GM12878 (cell line): Measurements from ENCODE around the gene AGBL4. TPM values are rescaled to one million over a fixed set of nuclear protein-coding genes. Genes with fewer than 3 reads are reported as not detected.

ENCODE experiments used
- ATAC-seq: fragments of 200-7000 bp; cut with Tn5 transposase; 3 replicates; pipeline ENCODE4 v1.9.1; 2020; ENCODE audit warnings: mild to moderate bottlenecking, moderate library complexity
- BruUV-seq: library from RNA; stranded (reverse); fragments of 400-500 nt; replicated peaks from 2 replicates; lab custom pipeline; 2021; lab: Mats Ljungman, UMichigan
- CTCF ChIA-PET: fragments of 300-600 bp; sonication (Branson Sonifier 250); formaldehyde crosslinking; extraction: SDS; loops from one replicate; lab custom pipeline; 2021; ENCODE audit warnings: inconsistent platforms; lab: Yijun Ruan, JAX
- POLR2A ChIA-PET: fragments of 350-600 bp; formaldehyde crosslinking; extraction: SDS; loops from one replicate; lab custom pipeline; 2021; ENCODE audit warnings: inconsistent platforms; lab: Charles Lee
- RAD21 ChIA-PET: fragments of 300-600 bp; sonication (Branson Sonifier 250); formaldehyde crosslinking; loops from one replicate; lab custom pipeline; 2023; ENCODE audit warnings: antibody characterized with exemption; ENCODE audit not compliant: unreplicated experiment; lab: Charles Lee
- SMC1A ChIA-PET: fragments of 300-600 bp; sonication (Branson Sonifier 250); formaldehyde crosslinking; loops from one replicate; lab custom pipeline; 2023; ENCODE audit not compliant: unreplicated experiment, uncharacterized antibody; lab: Charles Lee
- DNase-seq: peaks from one replicate; pipeline ENCODE4 v3.0.0-alpha.2; 2011; ENCODE audit warnings: low read depth, low spot score
- FAIRE-seq: peaks from 3 replicates; lab custom pipeline; 2011; peaks lifted over from hg19 to GRCh38; lab: Jason Lieb, UNC
- H2AFZ ChIP-seq: 2 replicates; pipeline ENCODE4 v1.6.0; 2011; ENCODE audit warnings: low read depth, low read length, control low read depth; ENCODE audit not compliant: control insufficient read depth
- H3K27ac ChIP-seq: 2 replicates; pipeline ENCODE4 v1.5.1; 2011; ENCODE audit warnings: control low read depth; ENCODE audit not compliant: control insufficient read depth, insufficient read depth
- H3K27me3 ChIP-seq, 2 experiments: replicated peaks in 1 of 2; 2 replicates each; pipeline versions ENCODE4 v1.6.0 to v1.6.1; 2011; ENCODE audit warnings: low read length in 1 of 2; ENCODE audit not compliant: control insufficient read depth in 2 of 2, insufficient read depth in 2 of 2
- H3K36me3 ChIP-seq, 2 experiments: 2 replicates each; pipeline ENCODE4 v1.5.1; 2011; ENCODE audit warnings: low read length in 1 of 2; ENCODE audit not compliant: control insufficient read depth in 2 of 2, insufficient read depth in 2 of 2
- H3K4me1 ChIP-seq: 2 replicates; pipeline ENCODE4 v1.6.1; 2011; ENCODE audit warnings: mild to moderate bottlenecking, low read length, moderate library complexity, mixed read lengths; ENCODE audit not compliant: control insufficient read depth, insufficient read depth
- H3K4me2 ChIP-seq: 2 replicates; pipeline ENCODE4 v1.6.0; 2011; ENCODE audit warnings: control low read depth; ENCODE audit not compliant: control insufficient read depth, insufficient read depth
- H3K4me3 ChIP-seq: fragments of 200-600 bp; sonication (generic); 2 replicates; pipeline ENCODE4 v1.5.1; 2016
- H3K79me2 ChIP-seq: 2 replicates; pipeline ENCODE4 v1.6.0; 2011; ENCODE audit warnings: low read length; ENCODE audit not compliant: control insufficient read depth, insufficient read depth
- H3K9ac ChIP-seq: 2 replicates; pipeline ENCODE4 v1.8.0; 2011; ENCODE audit warnings: low read length, control low read depth, mixed read lengths; ENCODE audit not compliant: control insufficient read depth, insufficient read depth
- H3K9me3 ChIP-seq: replicated peaks from 3 replicates; pipeline ENCODE4 v1.5.1; 2011; ENCODE audit warnings: mild to moderate bottlenecking, low read length; ENCODE audit not compliant: control insufficient read depth, insufficient read depth
- H4K20me1 ChIP-seq: 2 replicates; pipeline ENCODE4 v1.6.0; 2011; ENCODE audit not compliant: control insufficient read depth, insufficient read depth
- ASH2L ChIP-seq: fragments of 300-600, 200-600 bp; sonication (generic); IDR thresholded peaks from 2 replicates; pipeline ENCODE4 v1.6.1; 2017; ENCODE audit warnings: low read depth, mild to moderate bottlenecking, borderline replicate concordance
- ATF3 ChIP-seq: IDR thresholded peaks from 2 replicates; pipeline ENCODE4 v1.6.1; 2011; ENCODE audit warnings: low read depth, mild to moderate bottlenecking, low read length, moderate library complexity, borderline replicate concordance; ENCODE audit errors: extremely low read depth
- BCL11A ChIP-seq: IDR thresholded peaks from 2 replicates; pipeline ENCODE4 v1.6.1; 2011; ENCODE audit warnings: low read depth, low read length
- CREM ChIP-seq: IDR thresholded peaks from 2 replicates; pipeline ENCODE4 v1.6.1; 2014; ENCODE audit warnings: antibody characterized with exemption, low read depth
- FOXM1 ChIP-seq: IDR thresholded peaks from 2 replicates; pipeline ENCODE4 v1.6.1; 2012; ENCODE audit warnings: low read depth, mild to moderate bottlenecking, inconsistent platforms, low read length, moderate library complexity
- HCFC1 ChIP-seq: fragments of 150-350 bp; IDR thresholded peaks from 2 replicates; pipeline ENCODE4 v1.6.1; 2014; ENCODE audit warnings: low read length
- HDAC6 ChIP-seq: fragments of 200-600 bp; sonication (generic); IDR thresholded peaks from one replicate; pipeline ENCODE4 v1.8.0; 2017; ENCODE audit warnings: antibody characterized with exemption; ENCODE audit not compliant: unreplicated experiment
- HDGF ChIP-seq: fragments of 450-650 bp; IDR thresholded peaks from 2 replicates; pipeline ENCODE4 v1.6.1; 2016; ENCODE audit warnings: antibody characterized with exemption
- JUNB ChIP-seq: IDR thresholded peaks from 2 replicates; pipeline ENCODE4 v1.6.1; 2016; ENCODE audit warnings: antibody characterized with exemption, mild to moderate bottlenecking
- PML ChIP-seq: IDR thresholded peaks from 2 replicates; pipeline ENCODE4 v1.6.1; 2012; ENCODE audit warnings: low read length, inconsistent platforms
- RB1 ChIP-seq: fragments of 450-650 bp; formaldehyde crosslinking; IDR thresholded peaks from 2 replicates; pipeline ENCODE4 v1.6.1; 2017; ENCODE audit warnings: mild to moderate bottlenecking, borderline replicate concordance
- SRF ChIP-seq, 2 experiments: IDR thresholded peaks; 2 replicates each; pipeline ENCODE4 v1.6.1; 2011; ENCODE audit warnings: low read depth in 2 of 2, low read length in 2 of 2, mild to moderate bottlenecking in 1 of 2, moderate library complexity in 1 of 2
- STAT3 ChIP-seq: IDR thresholded peaks from 2 replicates; pipeline ENCODE4 v1.6.1; 2011; ENCODE audit warnings: low read depth, low read length, improper control_type of control experiment
- SUZ12 ChIP-seq: fragments of 200-600 bp; sonication (generic); IDR thresholded peaks from one replicate; pipeline ENCODE4 v1.6.1; 2018; ENCODE audit warnings: antibody characterized with exemption, mild to moderate bottlenecking; ENCODE audit not compliant: unreplicated experiment
- TARDBP ChIP-seq: IDR thresholded peaks from 2 replicates; pipeline ENCODE4 v1.6.1; 2016; ENCODE audit warnings: borderline replicate concordance
- USF2 ChIP-seq: IDR thresholded peaks from 2 replicates; pipeline ENCODE4 v1.6.1; 2011; ENCODE audit warnings: low read depth, low read length, improper control_type of control experiment, borderline replicate concordance
- ZBTB40 ChIP-seq: fragments of 450-650 bp; IDR thresholded peaks from 2 replicates; pipeline ENCODE4 v1.6.1; 2016; ENCODE audit warnings: mild to moderate bottlenecking, moderate library complexity, borderline replicate concordance
- WGBS: methylation state at CpG from one replicate; pipeline ENCODE4 v1.1.6; 2016; ENCODE audit warnings: low lambda C conversion rate; ENCODE audit not compliant: insufficient replicate concordance, insufficient coverage; ENCODE audit errors: missing lambda C conversion rate; 5-methylcytosine and 5-hydroxymethylcytosine counted together
- in situ Hi-C: fragments of 300-500 bp; cut with MboI; formaldehyde crosslinking; loops from 9 replicates; pipeline ENCODE4 v1.14.3; 2018; ENCODE audit warnings: mixed read lengths
- intact Hi-C: fragments of 100-400 bp; cut with micrococcal nuclease; formaldehyde crosslinking; loops from one replicate; pipeline ENCODE4 v1.14.2; 2022; ENCODE audit not compliant: unreplicated experiment
- polyA plus RNA-seq, 11 experiments: library from polyadenylated mRNA; depleted of rRNA in 4 of 11; unstranded in 6 of 11; stranded (reverse) in 5 of 11; fragments of >200 nt; fragmentation: Nextera tagmentation in 4 of 11; fragmentation: Illumina TruSeq in 1 of 11; extraction: Ambion mirVana in 4 of 11; extraction: Trizol in 1 of 11; gene quantifications; 1 replicate in 1 of 11; 2 replicates in 10 of 11; pipeline versions ENCODE4 v1.2.1 to v1.2.3, GENCODE V29; 2011 to 2016; ENCODE audit warnings: inconsistent platforms in 2 of 11, missing spikeins in 2 of 11, low read depth in 1 of 11
- total RNA-seq, 4 experiments: library from RNA; depleted of rRNA in 3 of 4; stranded (reverse); fragments of >200 nt in 3 of 4; fragmentation: Illumina TruSeq in 1 of 4; extraction: Trizol in 1 of 4; gene quantifications; 2 replicates each; pipeline versions ENCODE4 v1.2.1 to v1.2.3, GENCODE V29; 2013 to 2021

Gene AGBL4
- total and polyA plus RNA-seq, 10 of the 15 experiments (the other 5 are each of a cell fraction or from before 2014, with no cell fraction given): 0.31 TPM; not detected in 9

- no peak for TF ChIP-seq ZBTB40
- TF ChIP-seq ASH2L: no peak
- no peak for TF ChIP-seq SRF (IDR thresholded peaks at IDR 0.05; ENCODE audit: low read depth in 2 of 2, low read length in 2 of 2)
- TF ChIP-seq HDAC6: no peak
- TF ChIP-seq PML: no peak
Observed at GRCh38 chr1:49294539-49294938, 729.2 kb downstream of the AGBL4 start (continued).

- in situ Hi-C loops (no loop called here), intact Hi-C loops (no loop called here)
- Histone ChIP-seq H3K4me1 (no peaks in the 10 kb centered on the region), H3K27me3 (no peaks in the 10 kb centered on the region), H3K27ac (no peak overlapping the region), H3K4me2 (no peak overlapping the region)
- no peak for FAIRE-seq
- no peak for ATAC-seq
- POLR2A ChIA-PET: no interaction called here
- no peak for TF ChIP-seq BCL11A
- no peak for TF ChIP-seq JUNB
- TF ChIP-seq SUZ12: no peak
- no peak for TF ChIP-seq ATF3
- TF ChIP-seq CREM: no peak
- TF ChIP-seq HCFC1: no peak
- no peak for TF ChIP-seq RB1
- TF ChIP-seq HDGF: no peak
- TF ChIP-seq USF2: no peak
- no peak for TF ChIP-seq TARDBP
- no peak for TF ChIP-seq FOXM1
- TF ChIP-seq STAT3: no peak
- TF ChIP-seq, all 136 proteins: peak for 0
- WGBS: 0% methylated on average over 4 of the region's 4 CpGs
- no peaks in the 10 kb centered on the region for H4K20me1 ChIP-seq
- H2AFZ ChIP-seq: no peak overlapping the region
- no TSS peak for BruUV-seq
- ChIA-PET SMC1A (no interaction called here), CTCF (no interaction called here), RAD21 (no interaction called here)
- no peak overlapping the region for H3K9ac ChIP-seq
- H3K79me2 ChIP-seq: no peaks in the 10 kb centered on the region
- H3K9me3 ChIP-seq: no peaks in the 10 kb centered on the region; the same call in 2 of the 3 replicates
- H3K36me3 ChIP-seq: no peaks in the 10 kb centered on the region
- no peak for DNase-seq
- no peak overlapping the region for H3K4me3 ChIP-seq
Observed at GRCh38 chr1:49293016-49293415, 730.7 kb downstream of the AGBL4 start.
